ENCODE results near the gene PGA4. TPM values are rescaled to one million over a fixed set of nuclear protein-coding genes. Genes with fewer than 3 reads are reported as not detected.
"Not testable (repeated sequence)": the region's sequence is repeated elsewhere in the genome, so short reads cannot be mapped to it uniquely, and the experiment has no call there.

The PGA4 gene
- total RNA-seq, 1 donor from 2014 or later: not detected

DNA sequence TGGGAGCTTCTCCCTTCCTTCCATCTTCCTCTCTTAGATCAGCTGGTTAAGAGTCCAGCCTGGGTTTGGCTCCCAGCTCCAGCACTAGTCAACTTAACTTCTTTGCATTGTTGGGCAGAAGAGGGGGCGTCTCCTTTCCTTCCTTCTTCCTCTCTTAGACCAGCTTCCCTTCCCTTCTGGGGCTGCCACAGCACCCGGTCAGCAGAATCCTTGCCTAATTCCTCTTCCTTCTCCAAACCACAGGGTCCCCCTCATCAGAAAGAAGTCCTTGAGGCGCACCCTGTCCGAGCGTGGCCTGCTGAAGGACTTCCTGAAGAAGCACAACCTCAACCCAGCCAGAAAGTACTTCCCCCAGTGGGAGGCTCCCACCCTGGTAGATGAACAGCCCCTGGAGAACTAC is 19.4 kb downstream of the PGA4 start:
- not testable (repeated sequence) for DNase-seq (ENCODE audit: low spot score); H3K27me3 Mint-ChIP-seq (ENCODE audit: low read depth); H3K9me3 Mint-ChIP-seq (ENCODE audit: low read depth)

DNA sequence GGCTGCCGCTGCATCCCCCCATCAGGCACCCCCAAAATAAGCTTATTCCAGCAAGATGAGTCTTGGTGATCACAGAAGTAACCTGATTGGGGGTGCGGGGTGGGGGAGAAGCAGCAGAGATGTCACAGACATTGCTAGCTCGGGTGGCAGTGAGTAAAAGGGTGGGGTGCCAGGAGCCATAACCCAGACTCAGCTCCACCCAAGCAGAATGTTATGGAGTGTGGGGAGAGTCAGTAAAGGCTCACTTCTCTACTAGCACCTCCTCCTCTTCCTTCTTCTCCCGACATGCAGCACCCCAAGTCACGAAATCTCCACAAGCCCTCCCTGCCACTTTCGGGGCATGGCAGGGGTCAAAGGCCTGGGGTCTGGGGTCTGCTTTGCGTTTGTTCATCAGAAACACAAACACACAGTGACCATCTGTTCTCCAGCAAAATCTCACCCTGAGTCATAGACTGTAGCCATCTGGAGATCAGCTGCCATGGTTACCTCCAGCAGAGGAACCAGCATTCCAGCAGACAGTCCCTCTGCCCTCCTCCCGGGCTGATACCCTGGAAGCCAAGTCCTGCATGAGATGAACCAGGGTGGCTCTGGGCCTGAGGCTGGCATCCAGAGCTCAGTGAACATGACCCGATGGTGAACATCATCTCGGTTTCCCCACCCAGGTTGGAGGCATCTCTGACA is 23.3 kb downstream of the PGA4 start:
- H3K4me3 Mint-ChIP-seq (ENCODE audit: unreplicated experiment): not testable (repeated sequence)

More for the DNA sequence above, 19.4 kb downstream of the PGA4 start:
- not testable (repeated sequence) for H3K4me3 Mint-ChIP-seq (ENCODE audit: unreplicated experiment); H3K36me3 Mint-ChIP-seq (ENCODE audit: low read depth); H3K27ac Mint-ChIP-seq (ENCODE audit: unreplicated experiment); H3K4me1 Mint-ChIP-seq (ENCODE audit: low read depth)

DNA sequence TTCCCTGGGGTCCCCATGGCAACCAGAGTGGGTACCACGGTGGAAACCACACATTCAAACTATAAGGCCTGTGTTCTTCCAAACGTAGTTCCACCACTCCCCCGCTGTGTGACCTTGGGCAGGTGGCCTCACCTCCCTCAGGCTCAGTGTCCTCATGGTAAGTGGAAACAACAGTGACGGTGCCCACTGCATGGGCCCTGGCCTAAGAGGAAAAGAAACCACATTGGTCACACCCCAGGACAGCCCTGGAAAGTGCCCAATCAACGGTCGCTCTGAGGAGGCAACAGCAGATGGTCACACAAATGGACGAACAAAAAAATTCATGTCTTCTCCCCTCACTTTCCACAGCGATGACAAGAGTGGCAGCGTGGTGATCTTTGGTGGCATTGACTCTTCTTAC is 25.9 kb downstream of the PGA4 start:
- H3K4me1 Mint-ChIP-seq (ENCODE audit: low read depth); H3K9me3 Mint-ChIP-seq (ENCODE audit: low read depth); H3K27me3 Mint-ChIP-seq (ENCODE audit: low read depth); H3K27ac Mint-ChIP-seq (ENCODE audit: unreplicated experiment); DNase-seq (ENCODE audit: low spot score); H3K36me3 Mint-ChIP-seq (ENCODE audit: low read depth); H3K4me3 Mint-ChIP-seq (ENCODE audit: unreplicated experiment): not testable (repeated sequence)

More for the DNA sequence above, 23.3 kb downstream of the PGA4 start:
- H3K36me3 Mint-ChIP-seq (ENCODE audit: low read depth); H3K4me1 Mint-ChIP-seq (ENCODE audit: low read depth); DNase-seq (ENCODE audit: low spot score); H3K27ac Mint-ChIP-seq (ENCODE audit: unreplicated experiment); H3K27me3 Mint-ChIP-seq (ENCODE audit: low read depth); H3K9me3 Mint-ChIP-seq (ENCODE audit: low read depth): not testable (repeated sequence)

DNA sequence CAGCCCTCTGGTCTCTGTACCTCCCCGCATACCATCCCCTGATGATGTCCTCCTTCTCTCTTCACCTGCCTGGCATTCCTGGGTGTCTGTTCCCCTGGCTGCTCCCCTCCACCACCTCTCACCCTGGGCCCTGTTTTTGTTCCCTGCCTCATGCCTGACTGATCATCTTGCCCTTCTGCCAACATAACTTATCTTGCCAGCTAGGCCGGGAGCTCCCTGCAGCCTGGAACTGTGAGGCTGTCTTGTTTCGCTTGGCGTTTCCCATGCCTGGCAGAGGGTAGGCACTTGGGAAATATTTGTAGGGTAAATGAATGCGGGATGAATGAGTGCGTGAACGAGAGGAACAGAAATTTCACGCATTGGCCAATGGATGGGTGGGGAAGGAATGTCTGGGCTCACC is 27.1 kb downstream of the PGA4 start:
- H3K9me3 Mint-ChIP-seq (ENCODE audit: low read depth); H3K36me3 Mint-ChIP-seq (ENCODE audit: low read depth); H3K4me1 Mint-ChIP-seq (ENCODE audit: low read depth); DNase-seq (ENCODE audit: low spot score); H3K27me3 Mint-ChIP-seq (ENCODE audit: low read depth); H3K4me3 Mint-ChIP-seq (ENCODE audit: unreplicated experiment); H3K27ac Mint-ChIP-seq (ENCODE audit: unreplicated experiment): not testable (repeated sequence)

DNA sequence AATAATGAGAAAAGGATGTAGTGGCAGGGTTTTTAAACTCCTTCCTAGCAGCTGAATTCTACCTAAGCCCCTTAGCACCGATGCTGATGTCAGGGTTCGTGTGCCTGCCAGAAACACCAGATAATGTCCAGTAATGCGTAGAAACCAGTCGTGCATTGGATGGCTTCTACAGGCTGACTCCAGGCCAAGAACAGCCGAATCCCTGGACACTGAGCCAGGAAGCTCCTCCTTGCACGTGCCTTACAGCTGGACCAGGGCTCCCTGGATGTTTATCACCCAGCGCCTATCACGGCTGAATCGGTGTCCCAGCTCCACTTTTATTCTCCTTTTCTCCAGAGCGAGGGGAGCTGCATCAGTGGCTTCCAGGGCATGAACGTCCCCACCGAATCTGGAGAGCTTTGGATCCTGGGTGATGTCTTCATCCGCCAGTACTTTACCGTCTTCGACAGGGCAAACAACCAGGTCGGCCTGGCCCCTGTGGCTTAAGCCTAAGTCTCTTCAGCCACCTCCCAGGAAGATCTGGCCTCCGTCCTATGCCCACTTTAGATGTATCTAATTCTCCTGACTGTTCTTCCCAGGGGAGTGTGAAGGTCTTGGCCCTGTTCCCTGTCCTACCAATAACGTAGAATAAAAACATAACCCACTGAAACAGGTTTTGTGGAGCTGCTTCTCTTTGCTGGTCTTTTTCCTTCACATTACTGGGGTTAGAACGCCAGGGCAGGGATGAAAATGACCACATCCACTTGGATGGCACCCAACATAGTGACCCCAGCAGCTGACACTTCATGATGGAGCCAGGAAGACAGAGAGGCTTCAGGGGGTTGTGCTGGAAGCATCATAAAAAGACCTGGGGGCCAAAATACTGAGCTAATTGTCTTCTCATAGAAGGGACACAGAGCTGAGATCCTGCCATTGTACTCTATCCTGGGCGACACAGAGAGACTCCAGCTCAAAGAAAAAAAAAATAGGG is 28.9 kb downstream of the PGA4 start:
- not testable (repeated sequence) for H3K4me3 Mint-ChIP-seq (ENCODE audit: unreplicated experiment); H3K27ac Mint-ChIP-seq (ENCODE audit: unreplicated experiment); H3K9me3 Mint-ChIP-seq (ENCODE audit: low read depth); H3K27me3 Mint-ChIP-seq (ENCODE audit: low read depth); H3K4me1 Mint-ChIP-seq (ENCODE audit: low read depth); H3K36me3 Mint-ChIP-seq (ENCODE audit: low read depth)
- DNase-seq (ENCODE audit: low spot score): peak; percentile 51

DNA sequence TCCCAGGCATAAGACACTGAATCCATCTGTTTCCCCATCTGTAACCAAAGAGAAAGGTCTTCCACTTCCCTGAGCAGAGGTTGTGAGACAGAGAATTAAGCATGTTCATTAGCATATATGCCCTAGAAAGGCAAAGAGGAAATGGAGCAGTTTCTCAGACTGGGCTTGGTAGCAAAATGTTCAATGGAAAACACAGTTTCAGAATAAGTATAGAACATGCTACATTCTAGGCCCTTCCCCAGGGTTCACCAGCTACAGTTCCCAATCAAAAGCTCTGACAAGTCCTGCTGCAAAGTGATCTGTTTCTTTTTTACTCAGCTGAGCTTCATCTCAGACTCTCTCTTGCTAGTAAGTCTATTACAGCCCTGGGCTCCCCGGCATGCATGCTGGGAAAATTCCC is 30.2 kb downstream of the PGA4 start:
- not testable (repeated sequence) for H3K9me3 Mint-ChIP-seq (ENCODE audit: low read depth); H3K4me1 Mint-ChIP-seq (ENCODE audit: low read depth); H3K4me3 Mint-ChIP-seq (ENCODE audit: unreplicated experiment); H3K36me3 Mint-ChIP-seq (ENCODE audit: low read depth); H3K27ac Mint-ChIP-seq (ENCODE audit: unreplicated experiment); DNase-seq (ENCODE audit: low spot score); H3K27me3 Mint-ChIP-seq (ENCODE audit: low read depth)

DNA sequence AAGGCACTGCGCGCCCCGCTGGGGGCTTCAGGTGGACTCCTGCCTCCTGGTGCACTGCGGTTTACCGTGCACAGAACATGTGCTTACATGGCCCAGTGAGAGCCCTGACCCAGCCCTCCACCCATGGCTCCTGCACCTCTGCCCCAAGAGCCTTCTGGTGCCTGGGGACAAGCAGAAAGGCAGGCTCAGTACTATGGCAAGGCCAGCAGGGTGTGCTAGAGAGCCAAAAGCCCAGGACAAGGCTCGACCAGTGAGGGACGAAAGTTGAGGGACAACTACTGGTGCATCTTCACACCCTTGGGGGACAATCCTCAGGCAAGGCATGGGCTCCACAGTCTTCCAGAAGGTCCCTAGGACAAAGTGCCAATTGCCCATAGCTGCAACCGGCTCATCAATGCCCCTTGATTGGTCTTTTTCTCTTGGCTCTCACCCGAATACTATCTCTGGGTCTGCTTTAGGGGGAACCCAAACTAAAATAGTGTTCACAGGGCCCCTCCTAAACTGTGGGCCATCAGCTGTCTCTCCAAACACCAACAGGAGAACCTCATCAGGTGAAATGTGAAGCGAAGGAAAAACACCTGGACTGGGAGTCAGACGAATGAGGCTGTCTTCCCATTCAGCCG is 32.4 kb downstream of the PGA4 start:
- Mint-ChIP-seq H3K9me3 (ENCODE audit: low read depth) (no peaks in the 10 kb centered on the region), H3K27ac (ENCODE audit: unreplicated experiment) (no peak overlapping the region), H3K27me3 (ENCODE audit: low read depth) (no peaks in the 10 kb centered on the region)

More for the DNA sequence above, 32.4 kb downstream of the PGA4 start:
- Mint-ChIP-seq H3K36me3 (ENCODE audit: low read depth) (peaks cover 5% of the 10 kb centered on the region), H3K4me1 (ENCODE audit: low read depth) (no peaks in the 10 kb centered on the region), H3K4me3 (ENCODE audit: unreplicated experiment) (no peak overlapping the region)
- TF ChIP-seq, protein P1, sequence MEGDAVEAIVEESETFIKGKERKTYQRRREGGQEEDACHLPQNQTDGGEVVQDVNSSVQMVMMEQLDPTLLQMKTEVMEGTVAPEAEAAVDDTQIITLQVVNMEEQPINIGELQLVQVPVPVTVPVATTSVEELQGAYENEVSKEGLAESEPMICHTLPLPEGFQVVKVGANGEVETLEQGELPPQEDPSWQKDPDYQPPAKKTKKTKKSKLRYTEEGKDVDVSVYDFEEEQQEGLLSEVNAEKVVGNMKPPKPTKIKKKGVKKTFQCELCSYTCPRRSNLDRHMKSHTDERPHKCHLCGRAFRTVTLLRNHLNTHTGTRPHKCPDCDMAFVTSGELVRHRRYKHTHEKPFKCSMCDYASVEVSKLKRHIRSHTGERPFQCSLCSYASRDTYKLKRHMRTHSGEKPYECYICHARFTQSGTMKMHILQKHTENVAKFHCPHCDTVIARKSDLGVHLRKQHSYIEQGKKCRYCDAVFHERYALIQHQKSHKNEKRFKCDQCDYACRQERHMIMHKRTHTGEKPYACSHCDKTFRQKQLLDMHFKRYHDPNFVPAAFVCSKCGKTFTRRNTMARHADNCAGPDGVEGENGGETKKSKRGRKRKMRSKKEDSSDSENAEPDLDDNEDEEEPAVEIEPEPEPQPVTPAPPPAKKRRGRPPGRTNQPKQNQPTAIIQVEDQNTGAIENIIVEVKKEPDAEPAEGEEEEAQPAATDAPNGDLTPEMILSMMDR (IDR thresholded peaks at IDR 0.05): peak; percentile 87
- no peak for DNase-seq (ENCODE audit: low spot score)
